Activated T-helper 1 cell treated with anti-CD3 and anti-CD28 coated beads, Interleukin-2, amount 50 U/mL, for 16 hours (primary cell): Measurements from ENCODE around the gene ZNF469.

Source experiments
- DNase-seq, 2 donors: peaks; one replicate each; pipeline ENCODE4 v3.0.0-alpha.2; 2020; ENCODE audit warnings: low read depth in 1 of 2, low spot score in 1 of 2

ZNF469 gene

DNA sequence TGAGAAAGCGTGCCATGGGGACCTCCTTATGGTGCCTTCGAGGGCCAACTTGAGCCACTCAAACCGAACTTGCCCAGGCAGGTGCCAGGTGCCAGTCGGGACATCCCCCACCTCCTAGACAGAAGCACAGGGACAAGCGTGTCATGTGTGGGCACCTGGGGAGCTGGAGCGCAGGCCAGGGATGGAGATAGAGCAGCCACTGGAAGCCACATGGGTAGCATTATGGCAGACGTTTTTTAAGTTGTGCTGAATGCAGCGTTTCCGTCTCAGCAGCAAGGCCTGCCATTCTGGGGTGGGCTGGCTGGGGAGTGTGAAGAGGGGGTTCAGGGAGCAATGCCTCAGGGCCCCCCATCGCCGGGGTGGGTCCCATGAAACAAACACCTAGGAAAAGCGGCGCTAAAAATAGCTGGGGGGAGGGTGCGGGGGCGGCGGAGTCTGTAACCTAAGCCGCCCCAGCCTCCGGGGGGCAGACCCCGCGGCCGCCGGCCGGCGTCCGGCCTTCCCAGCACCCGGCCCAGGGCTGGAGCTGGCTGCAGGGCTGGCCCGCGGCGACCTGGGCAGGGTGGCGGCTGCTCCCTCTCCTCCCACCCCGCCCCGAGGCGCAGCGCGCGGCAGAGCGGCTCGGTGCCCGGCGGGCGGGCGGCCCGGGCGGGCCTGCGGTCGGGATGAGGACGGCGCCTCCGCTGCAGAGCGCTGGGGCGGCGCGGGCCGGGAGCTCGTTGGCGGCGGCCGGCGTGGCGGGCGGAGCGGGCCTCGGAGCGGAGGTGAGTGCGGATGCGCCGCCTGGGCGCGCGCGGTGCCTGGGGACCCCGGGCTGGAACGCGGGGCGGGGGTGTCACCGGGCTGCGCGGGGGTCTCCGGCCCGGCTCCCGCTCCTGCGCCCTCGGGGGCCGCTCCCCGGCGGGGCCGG lies at the start of gene ZNF469:
ZNF469 (plus strand) TSS at position 469 of the 910 bp plus-strand sequence. CDS start 44,512 bp downstream, outside the sequence.
- DNase-seq = no peak

DNA sequence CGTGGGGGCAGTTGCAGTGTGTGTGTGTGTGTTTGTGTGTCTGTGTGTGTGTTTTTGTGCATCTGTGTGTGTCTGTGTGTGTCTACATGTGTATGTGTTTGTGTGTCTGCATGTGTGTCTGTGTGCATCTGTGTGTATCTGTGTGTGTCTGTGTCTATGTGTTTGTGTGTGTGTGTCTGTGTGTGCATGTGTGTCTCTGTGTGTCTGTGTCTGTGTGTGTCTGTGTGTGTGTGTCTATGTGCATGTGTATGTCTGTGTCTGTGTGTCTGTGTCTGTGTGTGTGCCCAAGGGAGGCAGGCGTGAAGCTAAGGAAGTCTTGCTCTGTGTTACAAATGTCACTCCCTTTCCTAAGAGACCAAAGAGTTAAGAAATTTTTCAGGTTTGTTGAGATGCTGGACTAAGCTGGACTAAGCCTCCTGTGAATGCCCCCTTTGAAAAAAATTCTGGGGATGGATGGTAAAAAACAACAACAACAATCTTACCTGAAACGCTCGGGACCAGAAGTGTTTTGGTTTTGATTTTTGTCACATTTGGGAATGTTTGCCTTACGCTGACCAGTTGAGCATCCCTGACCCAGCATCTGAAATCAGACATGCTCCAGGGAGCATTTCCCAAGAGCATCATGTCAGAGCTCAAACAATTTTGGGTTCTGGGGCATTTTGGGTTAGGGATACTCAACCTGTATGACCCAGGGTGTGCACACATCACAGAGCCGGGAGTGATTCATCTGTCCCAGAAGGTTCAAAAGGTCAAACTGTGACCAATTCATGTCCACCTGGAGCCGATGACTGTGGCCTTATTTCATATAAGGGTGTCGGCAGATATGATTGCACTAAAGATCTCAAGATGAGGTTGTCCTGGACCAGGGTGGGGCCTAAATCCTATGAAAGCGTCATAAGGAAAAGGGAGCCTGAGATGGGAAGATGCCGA lies 48.6 kb upstream of the ZNF469 start:
- no peak for DNase-seq

GRCh38 chr16:88334778-88335720 lies 47.7 kb upstream of the ZNF469 start:
- no peak for DNase-seq

- DNase-seq = no peak
These were observed 45.7 kb upstream of the ZNF469 start for GRCh38 chr16:88337021-88337420.

DNA sequence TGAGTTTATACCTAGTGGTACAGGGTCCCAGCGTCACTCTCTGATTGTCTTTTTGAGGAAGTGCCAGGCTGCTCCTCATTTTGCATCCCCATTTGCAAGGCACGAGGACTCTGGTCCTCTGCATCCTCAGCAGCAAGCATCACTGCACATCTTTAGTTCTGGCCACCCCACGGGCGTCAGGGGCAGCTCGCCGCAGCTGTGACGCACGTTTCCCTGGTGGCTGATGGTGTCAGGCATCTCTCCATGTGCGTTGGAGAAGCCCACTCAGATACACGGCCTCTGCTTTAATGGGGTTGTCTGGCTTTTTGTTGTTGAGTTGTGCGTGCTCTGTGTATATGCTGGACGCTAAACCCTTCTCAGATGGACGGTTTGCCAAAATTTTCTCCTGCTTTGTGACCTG lies 45.2 kb upstream of the ZNF469 start:
- DNase-seq = no peak

- no peak for DNase-seq
These were observed 44.6 kb upstream of the ZNF469 start for GRCh38 chr16:88338111-88338510.

GRCh38 chr16:88338896-88339295 lies 43.9 kb upstream of the ZNF469 start:
- DNase-seq = no peak

DNA sequence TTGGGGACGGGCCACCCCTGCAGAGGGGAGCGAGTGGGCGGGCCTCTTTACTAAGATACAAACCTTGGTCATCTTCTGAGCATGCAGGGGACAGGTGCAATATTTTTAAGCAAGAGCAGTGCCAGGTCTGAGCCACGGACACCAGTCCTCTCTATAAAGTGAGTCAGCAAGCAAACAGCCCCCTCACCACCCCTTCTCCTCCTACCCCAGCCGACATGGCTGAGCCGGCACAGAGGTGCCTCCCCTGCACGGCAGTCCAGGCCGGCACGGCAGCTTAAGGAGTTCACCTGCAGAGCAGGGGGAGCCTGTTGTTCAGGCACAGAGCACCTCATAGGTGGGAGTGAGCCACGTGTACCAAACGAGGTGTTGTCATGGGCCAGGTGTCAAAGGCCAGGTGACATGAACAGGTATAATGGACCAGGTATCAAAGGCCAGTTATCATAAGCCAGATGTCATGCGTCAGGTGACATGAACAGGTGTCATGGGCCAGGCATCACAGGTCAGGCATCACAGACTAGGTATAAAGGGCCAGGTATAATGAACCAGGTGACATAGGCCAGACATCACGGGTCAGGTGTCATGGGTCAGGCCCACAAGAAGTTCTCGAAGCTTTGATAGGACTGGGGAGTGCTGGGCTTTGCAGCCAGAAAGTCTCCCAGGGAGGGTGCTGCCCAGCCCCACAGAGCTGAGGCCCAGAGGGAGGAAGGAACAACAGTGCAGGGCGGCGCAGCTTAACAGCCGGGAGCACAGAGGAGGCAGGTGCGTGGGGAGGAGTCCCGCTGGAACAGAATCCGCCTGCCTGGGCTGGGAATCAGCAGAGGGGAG lies 42.6 kb upstream of the ZNF469 start:
- no peak for DNase-seq

- DNase-seq = no peak
These were observed 42.0 kb upstream of the ZNF469 start for GRCh38 chr16:88340755-88341150.

DNA sequence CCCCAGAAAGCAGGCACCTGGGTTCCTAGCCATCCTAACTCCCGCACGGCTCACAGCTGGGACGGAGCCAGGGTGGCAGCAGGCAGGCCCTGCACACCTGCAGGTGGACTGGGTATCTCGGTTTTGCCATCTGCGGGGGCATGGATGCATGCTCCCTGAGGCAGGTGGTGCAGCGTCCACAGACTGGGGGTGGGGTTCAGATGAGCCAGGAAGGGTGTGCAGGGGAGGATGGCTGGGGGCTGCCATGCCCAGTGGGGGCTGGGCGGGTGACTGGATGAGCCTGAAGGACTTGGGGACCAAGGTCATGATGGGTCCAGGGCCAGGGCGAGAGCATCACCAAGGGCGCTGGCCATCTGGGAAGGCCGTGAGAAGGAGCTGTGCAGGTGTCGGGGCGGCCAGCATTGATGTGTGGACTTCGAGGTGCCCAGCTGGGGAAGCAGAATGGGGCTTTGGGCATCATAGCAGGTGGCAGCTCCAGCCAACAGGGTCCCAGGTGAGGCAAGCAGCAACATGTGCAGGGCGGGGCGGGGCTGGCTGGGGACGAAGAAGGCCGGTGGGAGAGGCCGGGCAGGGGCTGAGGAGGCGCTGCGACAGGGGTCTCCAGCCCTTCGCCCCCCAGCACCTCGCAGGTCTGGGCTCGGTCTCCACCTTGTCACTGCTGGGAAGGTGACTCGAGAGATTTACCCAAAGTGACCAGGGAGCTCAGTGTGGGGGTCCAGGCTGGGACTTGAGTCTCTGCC lies 41.0 kb upstream of the ZNF469 start:
- DNase-seq = no peak

DNA sequence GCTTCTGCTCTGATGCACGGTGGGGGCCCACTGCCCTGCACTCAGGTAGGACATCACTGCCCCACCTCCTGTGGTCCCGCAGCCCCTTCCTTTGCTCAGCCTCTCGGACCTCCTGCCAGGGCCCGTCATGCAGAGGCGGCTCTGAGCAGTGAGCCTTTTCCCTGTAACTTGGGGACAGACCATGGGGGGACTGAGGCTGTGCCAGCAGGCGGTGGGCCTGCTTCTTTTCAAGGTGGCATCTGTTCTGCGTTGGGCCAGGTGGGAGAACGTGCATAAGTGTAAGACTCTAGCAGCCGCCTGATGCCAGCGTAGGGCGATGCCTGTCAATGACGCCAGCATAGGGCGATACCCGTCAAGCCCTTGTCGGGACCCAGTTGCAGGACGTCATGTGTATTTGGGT lies 40.3 kb upstream of the ZNF469 start:
- no peak for DNase-seq

DNA sequence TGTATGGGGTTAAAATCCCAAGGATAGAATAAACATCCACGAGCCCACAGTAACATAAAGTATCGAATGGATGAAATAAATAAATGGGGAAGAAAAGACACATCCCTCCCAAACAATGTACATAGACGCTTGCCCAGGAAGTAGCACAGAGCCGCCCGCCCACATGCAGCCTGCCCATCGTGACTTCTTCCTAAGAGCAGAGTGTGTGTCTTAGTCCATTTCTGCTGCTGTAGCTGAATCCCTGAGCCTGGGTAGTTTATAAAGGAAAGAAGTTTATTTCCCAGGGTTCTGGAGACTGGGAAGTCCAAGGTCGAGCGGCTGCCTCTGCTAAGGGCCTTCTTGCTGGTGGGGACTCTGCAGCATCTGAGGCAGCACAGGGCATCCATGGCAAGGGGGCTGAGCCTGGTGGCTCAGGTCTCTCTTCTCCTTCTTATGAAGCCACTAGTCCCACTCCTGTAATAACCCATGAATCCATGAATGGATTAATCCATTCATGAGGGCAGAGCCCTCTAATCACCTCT lies 39.4 kb upstream of the ZNF469 start:
- DNase-seq = no peak

DNA sequence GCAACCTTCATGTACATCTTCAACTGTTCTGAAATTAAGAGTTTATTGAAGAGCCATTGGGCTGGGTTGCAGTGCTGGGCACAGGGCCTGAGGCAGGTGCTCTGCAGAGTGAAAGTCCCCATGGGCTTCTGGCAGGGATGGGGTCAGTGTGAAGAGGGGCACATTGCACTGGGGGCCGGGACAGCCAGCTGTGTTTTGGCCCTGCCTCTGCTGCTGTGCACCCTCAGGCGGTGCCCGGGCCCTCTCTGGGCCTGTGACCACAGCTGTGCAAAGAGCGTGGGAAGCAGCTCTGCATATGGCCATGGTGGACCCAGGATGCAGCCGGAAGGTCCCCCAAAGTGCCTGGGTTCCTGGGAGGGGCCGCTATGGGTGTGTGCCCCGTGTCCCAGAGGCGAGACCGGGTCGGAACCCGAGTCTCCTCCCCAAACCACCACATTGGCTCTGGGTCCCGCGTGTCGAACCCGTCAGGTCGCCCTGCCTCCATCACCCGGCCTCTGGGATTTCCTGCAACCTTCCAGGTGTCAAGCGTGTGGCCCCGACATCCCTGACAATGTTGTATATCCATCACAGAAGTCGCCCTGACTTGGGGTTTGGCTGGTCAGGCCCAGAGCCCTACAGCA lies 38.2 kb upstream of the ZNF469 start:
- no peak for DNase-seq

DNA sequence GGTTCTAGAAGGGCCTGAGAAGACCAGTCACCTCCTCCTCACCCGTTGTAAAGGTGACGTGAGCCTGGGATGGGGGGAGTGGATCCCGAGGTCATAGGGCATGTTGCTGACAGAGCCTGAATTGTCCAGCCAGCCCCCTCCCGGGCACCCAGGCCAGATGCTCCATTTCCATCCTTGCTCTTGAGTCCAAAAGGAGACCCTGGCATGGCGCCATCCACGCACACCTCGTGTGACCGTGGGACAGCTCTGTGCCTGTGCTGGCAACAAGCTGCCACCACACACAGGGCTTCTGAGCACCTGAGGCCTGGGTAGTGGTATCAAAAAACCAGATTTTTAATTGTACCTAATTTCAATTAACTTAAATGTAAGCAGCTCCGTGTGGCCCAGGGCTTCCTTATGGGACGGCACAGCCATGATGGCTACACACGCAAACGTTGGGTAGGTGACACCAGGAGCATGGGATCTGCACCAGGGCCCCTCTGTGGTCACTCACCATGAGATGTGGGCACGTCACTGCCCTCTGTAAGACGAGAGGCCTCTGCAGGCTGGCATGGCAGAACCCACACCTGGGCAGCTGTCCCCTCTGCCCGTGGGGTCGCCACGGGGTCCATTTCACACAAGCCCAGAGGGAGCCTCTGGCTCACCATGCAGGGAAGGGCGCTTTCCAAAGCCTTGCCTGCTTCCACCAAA lies 37.6 kb upstream of the ZNF469 start:
- DNase-seq = no peak

DNA sequence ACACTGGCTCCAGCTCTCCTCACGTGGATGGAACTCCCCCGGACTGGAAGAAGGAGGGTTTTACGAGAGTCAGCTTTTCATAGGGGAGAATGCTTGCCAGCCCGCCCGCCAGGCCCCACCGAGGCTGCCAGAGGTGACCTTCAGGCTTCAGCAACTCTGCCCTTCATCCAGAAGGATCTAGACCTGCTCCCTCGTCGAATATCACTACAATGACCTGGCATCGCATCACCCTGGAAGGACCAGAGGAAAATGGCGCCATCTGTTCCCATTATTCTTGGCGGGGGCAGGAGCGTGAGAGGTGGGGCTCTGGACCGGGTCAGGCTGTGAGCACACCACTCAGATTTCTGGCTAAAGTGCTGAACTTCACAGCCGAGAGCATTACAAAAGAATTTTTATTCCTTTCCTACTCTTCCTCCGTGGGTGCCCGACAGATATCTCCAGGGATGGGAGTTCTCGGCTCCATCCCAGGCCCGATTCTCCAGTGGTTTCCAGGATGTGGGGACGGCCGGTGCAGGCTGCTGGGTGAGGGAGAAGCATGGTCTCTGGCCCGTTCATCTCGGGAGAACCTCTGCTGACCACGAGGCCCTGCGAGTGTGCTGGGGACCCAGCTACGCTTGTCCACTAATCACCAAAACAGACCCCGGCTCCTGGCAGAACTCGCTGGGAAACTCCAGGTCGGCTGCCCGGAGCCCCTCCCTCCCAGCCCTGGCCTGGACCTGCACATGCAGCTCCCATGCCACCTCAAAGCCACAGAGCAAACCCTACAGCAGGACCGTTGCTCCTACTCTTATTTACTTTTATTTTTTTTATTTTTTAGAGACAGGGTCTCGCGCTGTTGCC lies 36.8 kb upstream of the ZNF469 start:
- DNase-seq = no peak

- no peak for DNase-seq
These were observed 35.9 kb upstream of the ZNF469 start for GRCh38 chr16:88346680-88347505.
